Endometrial microvascular endothelial cells (primary cell): Measurements from ENCODE around the gene ASB8. TPM values are rescaled to one million over a fixed set of nuclear protein-coding genes. Genes with fewer than 3 reads are reported as not detected.
"Not testable (repeated sequence)": the region's sequence is repeated elsewhere in the genome, so short reads cannot be mapped to it uniquely, and the experiment has no call there.

ENCODE experiments used
- in situ Hi-C: cut with HindIII; loops from 2 replicates; pipeline ENCODE4 v1.10.0; 2017; ENCODE audit warnings: low sequenced_read_pairs, low pct_unique_long_range_greater_than_20kb; ENCODE audit errors: inconsistent ontology term
- total RNA-seq: library from RNA; depleted of rRNA; stranded (reverse); fragments of >200 nt; gene quantifications from one replicate; pipeline ENCODE4 v1.2.3, GENCODE V29; 2015; ENCODE audit errors: inconsistent ontology term

The ASB8 gene
- total RNA-seq, 1 donor from 2014 or later, result 19.1 TPM

- in situ Hi-C loops, result no loop called here
Observed at GRCh38 chr12:48115957-48116356, 41.4 kb downstream of the ASB8 start.

GRCh38 chr12:48111312-48111693 lies 46.0 kb downstream of the ASB8 start:
- in situ Hi-C loops, result not testable (repeated sequence)

GRCh38 chr12:48110691-48111311 lies 46.5 kb downstream of the ASB8 start:
- in situ Hi-C loops, result no loop called here

GRCh38 chr12:48109424-48109823 lies 47.9 kb downstream of the ASB8 start:
- in situ Hi-C loops, result no loop called here

GRCh38 chr12:48106681-48107613 lies 50.4 kb downstream of the ASB8 start:
- in situ Hi-C loops, result no loop called here

GRCh38 chr12:48105867-48106680 lies 51.2 kb downstream of the ASB8 start, which contains the start of gene SENP1:
Gene SENP1, minus strand, starts transcription at chr12:48106079. Its CDS starts 4,607 bp downstream, at chr12:48101472.
- in situ Hi-C loops, result no loop called here

GRCh38 chr12:48105321-48105866 lies 51.9 kb downstream of the ASB8 start:
- in situ Hi-C loops, result no loop called here

- in situ Hi-C loops, result no loop called here
Observed at GRCh38 chr12:48104531-48104930, 52.8 kb downstream of the ASB8 start.

Other genes starting within 250 kb of the ASB8 start
- 115 TPM for gene TMEM106C, start 193.9 kb downstream of the ASB8 start, total RNA-seq
- not detected for gene COL2A1, start 153.0 kb downstream of the ASB8 start, total RNA-seq
- 20.0 TPM for gene SENP1, start 51.4 kb downstream of the ASB8 start, total RNA-seq
- gene PFKM, start 38.2 kb downstream of the ASB8 start, total RNA-seq, result 70.6 TPM
- gene CCDC184, start 26.1 kb upstream of the ASB8 start, total RNA-seq, result 0.28 TPM
- gene OR10AD1, start 45.8 kb upstream of the ASB8 start, total RNA-seq, result not detected
- gene ZNF641, start 193.4 kb upstream of the ASB8 start, total RNA-seq, result 8.5 TPM